ENCODE measurements around the gene KIRREL3.

The KIRREL3 gene

DNA sequence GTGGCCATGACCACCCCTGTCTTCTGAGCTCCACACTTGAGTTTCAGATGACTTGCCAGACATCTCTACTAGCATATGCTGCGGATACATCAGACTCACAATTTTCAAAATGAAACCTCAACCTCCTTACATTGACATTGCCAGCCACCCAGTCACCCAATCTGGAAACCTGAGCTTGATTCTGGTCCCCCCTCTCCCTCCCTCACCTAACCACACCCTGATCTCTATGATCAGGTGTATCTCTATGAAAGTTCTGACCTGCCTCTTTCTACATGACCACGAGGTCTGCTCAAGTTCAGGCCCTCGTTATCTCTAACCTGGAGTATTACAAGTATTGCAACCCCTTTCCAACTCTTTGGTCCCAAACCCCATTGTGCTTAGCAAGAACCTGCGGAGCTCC lies 254.1 kb downstream of the KIRREL3 start:
- TF ChIP-seq CTCF (IDR thresholded peaks at IDR 0.05; ENCODE audit: borderline replicate concordance, insufficient read depth, low read depth, low read length): no peak
- H3K4me3 ChIP-seq (ENCODE audit: low read depth, low read length): no peak overlapping the region

DNA sequence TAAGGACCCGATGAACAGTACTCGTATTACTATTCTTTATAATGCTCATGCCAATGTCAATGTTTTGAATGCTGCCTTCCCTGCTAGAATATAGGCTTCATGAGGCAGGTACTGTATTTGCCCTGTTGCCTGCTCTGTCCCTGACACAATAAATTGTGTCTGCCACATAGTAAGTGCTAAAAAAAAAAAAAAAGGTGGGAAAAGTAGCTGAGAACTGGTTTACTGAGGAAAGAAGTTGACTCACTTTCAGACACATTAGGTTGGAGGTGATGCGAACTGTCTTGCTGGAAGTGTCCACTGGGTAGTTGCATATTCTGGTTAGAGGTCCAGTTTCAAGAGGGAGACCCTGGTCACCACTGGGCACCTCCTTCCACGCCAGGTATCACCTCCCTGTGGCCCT lies 255.9 kb downstream of the KIRREL3 start:
- no peak for TF ChIP-seq CTCF (IDR thresholded peaks at IDR 0.05; ENCODE audit: borderline replicate concordance, insufficient read depth, low read depth, low read length)
- no peak overlapping the region for H3K4me3 ChIP-seq (ENCODE audit: low read depth, low read length)

DNA sequence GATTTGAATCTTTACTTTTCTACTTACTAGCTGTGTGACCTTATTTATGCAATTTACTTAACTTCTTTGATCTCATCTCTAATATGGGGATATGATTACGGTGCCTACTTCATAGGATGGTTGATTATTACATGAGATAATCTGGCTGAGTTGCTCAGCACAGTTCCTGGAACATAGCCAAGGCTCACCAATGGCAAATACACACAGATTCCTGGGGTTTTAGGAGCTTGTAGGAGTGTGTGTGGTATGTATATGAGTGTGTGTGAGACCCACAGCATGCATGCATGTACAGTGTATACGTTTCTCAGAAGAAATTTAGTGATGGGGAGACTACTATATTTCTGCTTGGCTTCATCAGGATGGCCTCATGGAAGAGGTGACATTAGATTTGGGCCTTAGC lies 256.9 kb downstream of the KIRREL3 start:
- TF ChIP-seq CTCF (IDR thresholded peaks at IDR 0.05; ENCODE audit: borderline replicate concordance, insufficient read depth, low read depth, low read length): no peak

GRCh38 chr11:126742582-126742981 lies 258.0 kb downstream of the KIRREL3 start:
- H3K4me3 ChIP-seq (ENCODE audit: low read depth, low read length): no peak overlapping the region
- no peak for TF ChIP-seq CTCF (IDR thresholded peaks at IDR 0.05; ENCODE audit: borderline replicate concordance, insufficient read depth, low read depth, low read length)

More for the DNA sequence above, 256.9 kb downstream of the KIRREL3 start:
- no peak overlapping the region for H3K4me3 ChIP-seq (ENCODE audit: low read depth, low read length)

GRCh38 chr11:126740846-126741245 lies 259.7 kb downstream of the KIRREL3 start:
- H3K4me3 ChIP-seq (ENCODE audit: low read depth, low read length): no peak overlapping the region
- TF ChIP-seq CTCF (IDR thresholded peaks at IDR 0.05; ENCODE audit: borderline replicate concordance, insufficient read depth, low read depth, low read length): no peak

DNA sequence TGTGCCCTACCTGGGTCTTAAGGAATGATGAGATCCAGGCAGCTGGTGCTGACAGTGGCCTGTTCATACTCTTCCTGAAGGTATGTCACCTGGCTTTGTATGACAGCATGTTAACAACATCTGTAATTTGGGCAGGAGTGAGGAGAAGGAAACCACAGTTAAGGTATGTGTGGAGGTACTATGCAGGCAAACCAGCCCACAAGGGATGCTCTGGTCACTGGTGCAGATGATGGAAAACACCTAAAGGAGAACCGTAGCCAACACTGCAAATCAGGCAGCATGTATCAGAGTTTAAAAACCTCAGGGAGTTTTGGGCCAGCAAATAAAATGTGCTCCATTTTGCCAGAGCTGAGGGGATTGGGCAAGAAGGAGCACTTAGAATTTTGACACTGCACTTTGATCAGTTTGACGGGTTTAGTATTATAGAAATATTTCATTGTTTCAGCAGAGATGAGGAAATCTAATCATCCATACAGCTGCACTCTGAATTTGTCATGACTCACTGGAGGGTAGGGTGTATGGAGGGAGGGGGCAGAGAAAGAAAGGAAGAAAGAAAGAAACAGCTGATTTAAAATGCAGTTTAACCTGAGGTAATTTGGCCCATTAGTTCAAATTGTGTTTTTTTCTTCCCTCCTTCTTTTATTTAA lies 260.9 kb downstream of the KIRREL3 start:
- H3K4me3 ChIP-seq (ENCODE audit: low read depth, low read length): no peak overlapping the region
- TF ChIP-seq CTCF (IDR thresholded peaks at IDR 0.05; ENCODE audit: borderline replicate concordance, insufficient read depth, low read depth, low read length): no peak

GRCh38 chr11:126738295-126739031 lies 262.1 kb downstream of the KIRREL3 start:
- no peak overlapping the region for H3K4me3 ChIP-seq (ENCODE audit: low read depth, low read length)
- no peak for TF ChIP-seq CTCF (IDR thresholded peaks at IDR 0.05; ENCODE audit: borderline replicate concordance, insufficient read depth, low read depth, low read length)

Measured in GM12875 (cell line).